SK-N-SH treated with all-trans-retinoic acid at 6 μM for 48 hours (cell line): ENCODE results near the gene UFD1.

Experiments
- ATAC-seq: fragments of 200-7000 bp; cut with Tn5 transposase; 3 replicates; pipeline ENCODE4 v1.9.1; 2020; ENCODE audit warnings: mild to moderate bottlenecking, moderate library complexity
- BACH2 ChIP-seq: fragments of 250-450 bp; sonication (Bioruptor Pico); IDR thresholded peaks from 2 replicates; pipeline ENCODE4 v1.9.0; 2021; ENCODE audit warnings: mild to moderate bottlenecking, borderline replicate concordance
- CSDC2 ChIP-seq: fragments of 250-450 bp; sonication (Bioruptor Pico); IDR thresholded peaks from 2 replicates; pipeline ENCODE4 v1.5.0; 2020; ENCODE audit warnings: mild to moderate bottlenecking, moderate library complexity
- CSRNP3 ChIP-seq: fragments of 250-450 bp; sonication (Bioruptor Pico); IDR thresholded peaks from 2 replicates; pipeline ENCODE4 v1.5.1; 2021; ENCODE audit warnings: mild to moderate bottlenecking, moderate library complexity
- ESRRG ChIP-seq: fragments of 250-450 bp; sonication (Bioruptor Pico); IDR thresholded peaks from 2 replicates; pipeline ENCODE4 v1.6.1; 2021; ENCODE audit warnings: mild to moderate bottlenecking
- GLIS3 ChIP-seq: fragments of 250-450 bp; sonication (Bioruptor Pico); IDR thresholded peaks from 2 replicates; pipeline ENCODE4 v1.5.0; 2020; ENCODE audit warnings: mild to moderate bottlenecking, moderate library complexity
- ISL1 ChIP-seq: fragments of 250-450 bp; sonication (Bioruptor Pico); IDR thresholded peaks from 2 replicates; pipeline ENCODE4 v2.1.2; 2022; ENCODE audit warnings: mild to moderate bottlenecking, moderate library complexity
- OSR1 ChIP-seq: fragments of 250-450 bp; sonication (Bioruptor Pico); IDR thresholded peaks from 2 replicates; pipeline ENCODE4 v1.8.0; 2022; ENCODE audit warnings: moderate library complexity, mild to moderate bottlenecking, inconsistent platforms
- POU6F1 ChIP-seq: fragments of 250-450 bp; sonication (Bioruptor Pico); IDR thresholded peaks from 2 replicates; pipeline ENCODE4 v1.8.0; 2021; ENCODE audit warnings: low read depth, mild to moderate bottlenecking, moderate library complexity, borderline replicate concordance
- PPARA ChIP-seq: fragments of 250-450 bp; sonication (Bioruptor Pico); IDR thresholded peaks from 2 replicates; pipeline ENCODE4 v1.5.0; 2020; ENCODE audit warnings: mild to moderate bottlenecking, borderline replicate concordance
- RARB ChIP-seq: fragments of 250-450 bp; sonication (Bioruptor Pico); IDR thresholded peaks from 2 replicates; pipeline ENCODE4 v1.8.0; 2021; ENCODE audit warnings: mild to moderate bottlenecking, moderate library complexity
- SNAI2 ChIP-seq: fragments of 250-450 bp; sonication (Bioruptor Pico); IDR thresholded peaks from 2 replicates; pipeline ENCODE4 v1.5.0; 2020; ENCODE audit warnings: mild to moderate bottlenecking, moderate library complexity
- TCF4 ChIP-seq: fragments of 250-450 bp; sonication (Bioruptor Pico); IDR thresholded peaks from 2 replicates; pipeline ENCODE4 v1.8.0; 2021; ENCODE audit warnings: mild to moderate bottlenecking, moderate library complexity, borderline replicate concordance
- TOX ChIP-seq: fragments of 250-450 bp; sonication (Bioruptor Pico); IDR thresholded peaks from 2 replicates; pipeline ENCODE4 v1.8.0; 2021; ENCODE audit warnings: mild to moderate bottlenecking, moderate library complexity, borderline replicate concordance
- TSHZ2 ChIP-seq: fragments of 250-450 bp; sonication (Bioruptor Pico); IDR thresholded peaks from 2 replicates; pipeline ENCODE4 v1.5.0; 2020; ENCODE audit warnings: mild to moderate bottlenecking, moderate library complexity
- ZC3H10 ChIP-seq: fragments of 250-450 bp; sonication (Bioruptor Pico); IDR thresholded peaks from 2 replicates; pipeline ENCODE4 v1.5.1; 2021; ENCODE audit warnings: mild to moderate bottlenecking, moderate library complexity
- ZFP3 ChIP-seq: fragments of 250-450 bp; sonication (Bioruptor Pico); IDR thresholded peaks from 2 replicates; pipeline ENCODE4 v1.5.0; 2020; ENCODE audit warnings: mild to moderate bottlenecking, moderate library complexity
- ZFP30 ChIP-seq: fragments of 450-650 bp; formaldehyde crosslinking; IDR thresholded peaks from 2 replicates; pipeline ENCODE4 v1.5.0; 2022; ENCODE audit warnings: mild to moderate bottlenecking, moderate library complexity
- ZNF565 ChIP-seq: fragments of 450-650 bp; formaldehyde crosslinking; conservative IDR thresholded peaks from 2 replicates; pipeline ENCODE4 v1.5.0; 2020; ENCODE audit warnings: low read depth, mild to moderate bottlenecking, moderate library complexity
- ZNF70 ChIP-seq: fragments of 450-650 bp; formaldehyde crosslinking; IDR thresholded peaks from 2 replicates; pipeline ENCODE4 v1.5.0; 2020; ENCODE audit warnings: mild to moderate bottlenecking, moderate library complexity
- ZNF8 ChIP-seq: fragments of 450-650 bp; formaldehyde crosslinking; IDR thresholded peaks from 2 replicates; pipeline ENCODE4 v1.5.0; 2020; ENCODE audit warnings: mild to moderate bottlenecking, moderate library complexity
- TF ChIP-seq, protein P1 (sequence below): fragments of 250-450 bp; sonication (Bioruptor Pico); IDR thresholded peaks from 2 replicates; pipeline ENCODE4 v1.5.1; 2020; ENCODE audit warnings: low read depth, mild to moderate bottlenecking, moderate library complexity
- TF ChIP-seq, protein P2 (sequence below): fragments of 250-450 bp; sonication (Bioruptor Pico); IDR thresholded peaks from 2 replicates; pipeline ENCODE4 v1.8.0; 2020; ENCODE audit warnings: mild to moderate bottlenecking, moderate library complexity, borderline replicate concordance

Gene UFD1

GRCh38 chr22:19448739-19449421, 30.1 kb downstream of the UFD1 start (continued):
- no peak for TF ChIP-seq POU6F1 (CRISPR knock-in tag)
- TF ChIP-seq ZFP3 (CRISPR knock-in tag), result no peak
- no peak for TF ChIP-seq ISL1 (CRISPR knock-in tag)

- no peak for TF ChIP-seq POU6F1 (CRISPR knock-in tag)
- no peak for TF ChIP-seq BACH2 (CRISPR knock-in tag)
- TF ChIP-seq ISL1 (CRISPR knock-in tag), result no peak
- no peak for TF ChIP-seq ZC3H10
- TF ChIP-seq SNAI2, result no peak
- TF ChIP-seq TOX (CRISPR knock-in tag), result no peak
- TF ChIP-seq TCF4 (CRISPR knock-in tag), result no peak
- TF ChIP-seq, protein P1, sequence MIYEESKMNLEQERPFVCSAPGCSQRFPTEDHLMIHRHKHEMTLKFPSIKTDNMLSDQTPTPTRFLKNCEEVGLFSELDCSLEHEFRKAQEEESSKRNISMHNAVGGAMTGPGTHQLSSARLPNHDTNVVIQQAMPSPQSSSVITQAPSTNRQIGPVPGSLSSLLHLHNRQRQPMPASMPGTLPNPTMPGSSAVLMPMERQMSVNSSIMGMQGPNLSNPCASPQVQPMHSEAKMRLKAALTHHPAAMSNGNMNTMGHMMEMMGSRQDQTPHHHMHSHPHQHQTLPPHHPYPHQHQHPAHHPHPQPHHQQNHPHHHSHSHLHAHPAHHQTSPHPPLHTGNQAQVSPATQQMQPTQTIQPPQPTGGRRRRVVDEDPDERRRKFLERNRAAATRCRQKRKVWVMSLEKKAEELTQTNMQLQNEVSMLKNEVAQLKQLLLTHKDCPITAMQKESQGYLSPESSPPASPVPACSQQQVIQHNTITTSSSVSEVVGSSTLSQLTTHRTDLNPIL (CRISPR knock-in tag), result no peak
- no peak for TF ChIP-seq OSR1 (CRISPR knock-in tag)
- no peak for TF ChIP-seq PPARA (CRISPR knock-in tag)
- TF ChIP-seq ESRRG (CRISPR knock-in tag), result no peak
- no peak for TF ChIP-seq TSHZ2
- no peak for TF ChIP-seq GLIS3 (CRISPR knock-in tag)
- TF ChIP-seq ZNF565, result no peak
- TF ChIP-seq ZNF8 (CRISPR knock-in tag), result no peak
- no peak for TF ChIP-seq ZNF70
- no peak for TF ChIP-seq RARB (CRISPR knock-in tag)
- TF ChIP-seq CSRNP3 (CRISPR knock-in tag), result no peak
- TF ChIP-seq CSDC2 (CRISPR knock-in tag), result no peak
- no peak for TF ChIP-seq ZFP30 (CRISPR knock-in tag)
- peak; percentile 79 for ATAC-seq
These were observed 30.9 kb downstream of the UFD1 start for GRCh38 chr22:19448076-19448607.

DNA sequence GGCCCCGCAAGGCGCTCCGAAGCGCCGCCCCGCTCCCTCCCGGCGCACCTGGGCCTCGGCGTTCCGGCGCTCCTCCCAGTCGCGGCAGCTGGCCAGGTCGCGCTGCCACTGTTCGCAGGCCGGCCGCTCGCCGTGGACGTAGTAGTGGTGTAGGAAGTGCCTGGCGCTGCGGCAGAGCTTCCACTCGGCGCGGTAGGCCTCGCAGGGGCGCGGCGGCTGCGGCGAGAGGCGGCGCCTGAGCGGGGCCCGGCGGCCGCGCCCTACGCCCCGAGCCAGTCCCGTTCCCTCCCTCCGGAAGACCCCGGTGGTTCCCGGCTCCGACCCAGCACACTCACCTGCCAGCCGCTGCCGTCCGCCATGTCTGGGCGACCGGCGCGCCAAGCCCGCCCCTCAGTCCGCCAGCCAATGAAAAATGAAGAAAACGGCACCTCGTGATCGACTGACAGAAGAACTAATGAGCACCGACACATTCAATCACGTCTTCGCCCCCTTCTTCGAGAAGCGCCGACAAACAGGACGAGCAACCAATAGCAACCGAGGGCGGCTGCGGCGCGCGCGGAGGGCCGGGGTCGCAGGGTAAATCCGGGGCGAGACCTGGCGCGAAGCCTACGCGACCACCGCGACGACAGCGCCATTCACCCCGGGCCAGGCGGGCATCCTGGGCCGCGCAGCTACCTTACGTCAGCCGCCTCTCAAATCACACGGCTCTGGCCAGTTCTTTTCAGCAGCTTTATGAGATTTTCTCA, 31.5 kb downstream of the UFD1 start, which contains the start of gene C22orf39:
TSS of gene C22orf39 (minus strand) at position 382 of the 746 bp plus-strand sequence. CDS start at position 359, 23 bp downstream.
- peak; percentile 92 for ATAC-seq
- TF ChIP-seq, protein P2, sequence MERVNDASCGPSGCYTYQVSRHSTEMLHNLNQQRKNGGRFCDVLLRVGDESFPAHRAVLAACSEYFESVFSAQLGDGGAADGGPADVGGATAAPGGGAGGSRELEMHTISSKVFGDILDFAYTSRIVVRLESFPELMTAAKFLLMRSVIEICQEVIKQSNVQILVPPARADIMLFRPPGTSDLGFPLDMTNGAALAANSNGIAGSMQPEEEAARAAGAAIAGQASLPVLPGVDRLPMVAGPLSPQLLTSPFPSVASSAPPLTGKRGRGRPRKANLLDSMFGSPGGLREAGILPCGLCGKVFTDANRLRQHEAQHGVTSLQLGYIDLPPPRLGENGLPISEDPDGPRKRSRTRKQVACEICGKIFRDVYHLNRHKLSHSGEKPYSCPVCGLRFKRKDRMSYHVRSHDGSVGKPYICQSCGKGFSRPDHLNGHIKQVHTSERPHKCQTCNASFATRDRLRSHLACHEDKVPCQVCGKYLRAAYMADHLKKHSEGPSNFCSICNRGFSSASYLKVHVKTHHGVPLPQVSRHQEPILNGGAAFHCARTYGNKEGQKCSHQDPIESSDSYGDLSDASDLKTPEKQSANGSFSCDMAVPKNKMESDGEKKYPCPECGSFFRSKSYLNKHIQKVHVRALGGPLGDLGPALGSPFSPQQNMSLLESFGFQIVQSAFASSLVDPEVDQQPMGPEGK (CRISPR knock-in tag), result no peak
- no peak for TF ChIP-seq TOX (CRISPR knock-in tag)
- TF ChIP-seq GLIS3 (CRISPR knock-in tag), result no peak
- TF ChIP-seq PPARA (CRISPR knock-in tag), result no peak
- TF ChIP-seq CSRNP3 (CRISPR knock-in tag), result no peak
- TF ChIP-seq SNAI2, result no peak
